Skeletal muscle satellite cell (primary cell): ENCODE measurements around the gene HOXC4. TPM values are rescaled to one million over a fixed set of nuclear protein-coding genes. Genes with fewer than 3 reads are reported as not detected.

Experiments
- H3K27me3 ChIP-seq: 2 replicates; pipeline ENCODE4 v1.7.0; 2013; ENCODE audit warnings: low read length; ENCODE audit not compliant: control insufficient read depth, insufficient read depth
- H3K36me3 ChIP-seq: 2 replicates; pipeline ENCODE4 v1.7.0; 2013; ENCODE audit warnings: mild to moderate bottlenecking, control low read depth, low read length; ENCODE audit not compliant: insufficient read depth
- H3K4me1 ChIP-seq: 2 replicates; pipeline ENCODE4 v1.7.0; 2013; ENCODE audit warnings: low read length; ENCODE audit not compliant: control insufficient read depth, insufficient read depth
- H3K4me2 ChIP-seq: 2 replicates; pipeline ENCODE4 v1.7.0; 2013; ENCODE audit warnings: mild to moderate bottlenecking, low read length
- H3K4me3 ChIP-seq: 2 replicates; pipeline ENCODE4 v1.7.0; 2013; ENCODE audit warnings: low read length
- H3K9ac ChIP-seq: 2 replicates; pipeline ENCODE4 v1.7.0; 2013; ENCODE audit warnings: mild to moderate bottlenecking, low read depth, low read length, moderate library complexity
- H3K9me3 ChIP-seq: replicated peaks from 2 replicates; pipeline ENCODE4 v1.7.0; 2013; ENCODE audit warnings: mild to moderate bottlenecking, control low read depth, low read length
- total RNA-seq: library from RNA; depleted of rRNA; stranded (reverse); fragments of >200 nt; gene quantifications from 2 replicates; pipeline ENCODE4 v1.2.3, GENCODE V29; 2012; rRNA removed

HOXC4 gene
- total RNA-seq, result 1.0 and 1.3 TPM in 2 replicates

DNA sequence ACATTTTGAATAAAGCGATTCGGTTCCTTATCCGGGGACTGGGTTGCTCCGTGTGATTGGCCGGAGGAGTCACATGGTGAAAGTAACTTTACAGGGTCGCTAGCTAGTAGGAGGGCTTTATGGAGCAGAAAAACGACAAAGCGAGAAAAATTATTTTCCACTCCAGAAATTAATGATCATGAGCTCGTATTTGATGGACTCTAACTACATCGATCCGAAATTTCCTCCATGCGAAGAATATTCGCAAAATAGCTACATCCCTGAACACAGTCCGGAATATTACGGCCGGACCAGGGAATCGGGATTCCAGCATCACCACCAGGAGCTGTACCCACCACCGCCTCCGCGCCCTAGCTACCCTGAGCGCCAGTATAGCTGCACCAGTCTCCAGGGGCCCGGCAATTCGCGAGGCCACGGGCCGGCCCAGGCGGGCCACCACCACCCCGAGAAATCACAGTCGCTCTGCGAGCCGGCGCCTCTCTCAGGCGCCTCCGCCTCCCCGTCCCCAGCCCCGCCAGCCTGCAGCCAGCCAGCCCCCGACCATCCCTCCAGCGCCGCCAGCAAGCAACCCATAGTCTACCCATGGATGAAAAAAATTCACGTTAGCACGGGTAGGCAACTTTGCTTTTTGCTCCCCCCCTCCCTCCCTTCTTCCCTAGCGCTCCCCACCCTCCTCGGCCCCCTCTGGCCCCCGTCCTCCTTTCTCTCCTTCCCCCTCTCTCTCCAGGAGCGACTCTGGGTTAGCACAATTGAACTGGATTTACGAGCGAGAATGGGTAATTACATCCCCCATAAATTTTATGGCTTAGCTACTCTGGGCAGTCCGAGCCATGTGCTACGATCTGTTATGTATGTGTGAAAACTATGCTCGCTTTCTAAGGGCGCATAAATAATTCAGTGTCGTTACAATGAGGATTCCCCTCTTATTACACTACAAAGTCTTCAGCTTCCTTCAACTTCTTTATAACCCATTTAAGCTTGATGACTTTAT, at the start of gene HOXC4:
TSS of gene HOXC4 (plus strand) at position 85 of the 991 bp plus-strand sequence. CDS start at position 173, 88 bp downstream.
- H3K9ac ChIP-seq, result peak within 1 kb of the TSS; percentile 82
- H3K4me3 ChIP-seq, result peak within 1 kb of the TSS; percentile 73
- H3K36me3 ChIP-seq, result peaks cover 9% of the 10 kb centered on the region
- no peaks in the 10 kb centered on the region for H3K27me3 ChIP-seq
- peaks cover 35% of the 10 kb centered on the region for H3K4me1 ChIP-seq
- peak within 1 kb of the TSS; percentile 87 for H3K4me2 ChIP-seq
- H3K9me3 ChIP-seq, result no peaks in the 10 kb centered on the region

DNA sequence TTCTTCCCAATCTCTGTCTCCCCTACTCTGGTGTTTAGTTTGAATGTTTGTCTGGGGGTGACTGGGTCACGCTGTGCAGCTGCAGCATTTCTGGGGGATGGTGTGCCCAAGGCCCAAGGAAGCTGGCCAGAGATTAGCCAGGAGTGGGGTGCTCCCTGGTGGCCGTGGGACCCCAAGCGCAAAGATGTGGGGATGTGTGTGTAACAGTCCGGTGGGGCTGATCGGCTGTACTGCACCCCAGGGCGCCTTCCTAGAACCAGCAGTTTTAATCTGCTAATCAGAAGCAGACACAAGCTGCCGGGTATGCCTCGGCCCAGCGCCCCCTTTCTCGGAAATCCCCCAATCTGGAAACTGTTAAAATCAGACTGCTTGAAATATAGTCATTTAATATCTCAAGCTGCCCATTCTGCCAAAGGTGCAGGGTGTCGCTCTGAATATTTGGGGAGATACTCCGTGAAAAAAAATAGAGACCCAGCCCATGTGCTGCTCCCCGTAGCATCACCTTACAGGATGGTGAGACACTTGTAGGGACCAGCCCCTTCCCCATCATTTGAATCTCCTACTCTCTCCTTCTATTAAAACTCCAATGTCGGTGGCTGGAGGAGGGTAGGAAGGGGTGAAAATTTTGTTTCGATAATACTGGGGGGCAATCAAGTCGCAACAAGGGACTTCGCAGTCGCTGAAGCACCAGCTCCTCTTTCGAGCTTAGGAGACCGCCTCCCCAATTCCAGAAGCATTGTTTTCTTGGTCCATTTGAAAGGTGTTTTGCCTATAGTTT, 49.4 kb upstream of the HOXC4 start:
- H3K4me2 ChIP-seq, result peak overlapping the region; percentile 95

DNA sequence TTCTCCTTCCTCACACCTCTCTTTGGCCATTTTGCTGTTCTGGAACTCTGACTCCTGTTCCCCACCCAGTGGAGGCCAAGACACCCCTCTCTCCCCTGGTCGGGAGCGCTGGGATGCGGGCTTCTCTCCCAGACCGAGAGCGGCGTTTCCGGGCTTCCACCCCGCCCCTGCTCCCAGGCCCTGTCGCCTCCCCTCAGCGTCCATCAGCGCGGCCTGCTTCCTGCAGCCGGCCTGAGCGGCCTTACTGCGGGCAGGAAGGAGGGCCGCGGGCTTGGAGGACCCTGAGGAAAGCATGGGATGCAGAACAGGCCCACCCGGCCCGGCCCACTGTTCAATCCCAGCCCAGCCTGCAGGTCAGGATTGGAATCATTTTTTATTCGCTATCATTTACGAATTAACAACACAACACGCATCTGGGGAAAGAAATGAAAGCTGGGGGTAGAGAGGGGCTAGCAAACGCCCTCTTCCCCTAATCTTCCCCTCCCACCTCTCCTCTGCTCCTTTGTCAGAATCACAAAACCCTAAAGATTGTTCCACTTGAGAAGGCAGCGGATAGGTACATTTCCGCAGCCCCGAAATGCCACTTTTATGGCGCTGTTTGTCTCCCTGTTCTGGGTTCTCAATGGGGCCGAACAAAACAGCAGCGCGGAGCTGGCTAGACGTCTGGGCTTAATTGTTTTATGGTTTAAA, 48.6 kb upstream of the HOXC4 start:
- Histone ChIP-seq H3K4me2 (peak overlapping the region; percentile 95), H3K36me3 (peaks cover 20% of the 10 kb centered on the region), H3K9me3 (no peaks in the 10 kb centered on the region), H3K4me3 (peak overlapping the region; percentile 67), H3K27me3 (no peaks in the 10 kb centered on the region), H3K4me1 (peaks cover 79% of the 10 kb centered on the region), H3K9ac (peak overlapping the region; percentile 89)

More for the DNA sequence above, 49.4 kb upstream of the HOXC4 start:
- peaks cover 20% of the 10 kb centered on the region for H3K36me3 ChIP-seq
- peaks cover 73% of the 10 kb centered on the region for H3K4me1 ChIP-seq
- no peaks in the 10 kb centered on the region for H3K27me3 ChIP-seq
- peak overlapping the region; percentile 89 for H3K9ac ChIP-seq
- peak overlapping the region; percentile 67 for H3K4me3 ChIP-seq
- no peaks in the 10 kb centered on the region for H3K9me3 ChIP-seq

DNA sequence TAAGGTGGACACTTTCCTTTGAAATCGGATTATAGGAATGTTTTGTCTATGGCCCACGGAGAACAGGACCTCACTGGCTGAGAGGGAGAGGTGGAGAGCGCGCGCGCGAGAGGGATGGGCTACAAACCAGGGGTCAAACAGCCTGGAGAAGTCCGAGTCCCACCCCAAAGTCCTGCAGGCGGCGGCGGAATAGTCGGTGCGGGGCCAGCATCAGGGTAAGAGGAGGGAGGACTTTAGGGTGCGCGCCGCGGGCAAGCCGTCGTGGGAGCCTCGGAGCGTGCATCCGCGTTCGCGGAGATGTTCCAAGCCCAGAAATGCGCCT, 48.1 kb upstream of the HOXC4 start:
- Histone ChIP-seq H3K4me3 (peak overlapping the region; percentile 67), H3K27me3 (no peaks in the 10 kb centered on the region), H3K4me1 (peaks cover 79% of the 10 kb centered on the region), H3K9ac (peak overlapping the region; percentile 89), H3K4me2 (peak overlapping the region; percentile 95), H3K9me3 (no peaks in the 10 kb centered on the region), H3K36me3 (peaks cover 20% of the 10 kb centered on the region)

DNA sequence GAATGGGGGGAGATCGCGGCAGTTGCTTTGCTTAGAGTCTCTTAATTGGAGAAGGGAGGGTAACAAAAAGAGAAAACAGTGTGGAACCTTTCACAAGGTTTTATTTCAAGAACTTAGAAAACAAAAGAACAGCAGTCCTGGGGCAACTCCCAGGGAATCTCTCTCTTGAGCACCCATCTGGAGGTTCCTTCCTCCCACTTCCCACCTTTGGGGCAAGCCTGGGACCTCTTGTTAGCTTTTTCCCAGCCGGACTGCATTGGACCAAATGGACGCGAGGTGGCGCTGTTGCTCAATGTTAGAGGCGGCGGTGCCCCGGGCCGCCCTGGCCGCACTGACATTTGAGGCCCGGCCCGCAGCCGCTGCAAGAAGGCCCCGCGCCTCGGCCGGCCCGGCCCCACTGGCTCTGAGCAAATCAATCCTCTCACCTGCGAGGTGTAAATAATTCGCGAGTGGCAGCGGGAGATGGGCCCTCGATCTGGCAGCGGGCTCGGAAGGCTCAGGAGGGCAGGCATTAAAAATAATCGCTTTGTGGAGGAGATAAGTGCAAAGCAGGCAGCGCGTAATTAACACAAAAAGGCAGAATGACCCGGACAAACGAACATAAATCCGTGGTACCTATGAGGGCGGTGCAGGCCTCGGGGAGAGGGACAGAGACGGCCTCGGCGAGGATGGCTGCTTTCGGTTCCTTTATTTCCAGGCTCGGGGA, 47.6 kb upstream of the HOXC4 start:
- H3K4me3 ChIP-seq, result peak overlapping the region; percentile 67
- no peaks in the 10 kb centered on the region for H3K9me3 ChIP-seq
- H3K36me3 ChIP-seq, result peaks cover 20% of the 10 kb centered on the region
- H3K9ac ChIP-seq, result peak overlapping the region; percentile 89
- no peaks in the 10 kb centered on the region for H3K27me3 ChIP-seq
- peaks cover 78% of the 10 kb centered on the region for H3K4me1 ChIP-seq
- H3K4me2 ChIP-seq, result peak overlapping the region; percentile 95

DNA sequence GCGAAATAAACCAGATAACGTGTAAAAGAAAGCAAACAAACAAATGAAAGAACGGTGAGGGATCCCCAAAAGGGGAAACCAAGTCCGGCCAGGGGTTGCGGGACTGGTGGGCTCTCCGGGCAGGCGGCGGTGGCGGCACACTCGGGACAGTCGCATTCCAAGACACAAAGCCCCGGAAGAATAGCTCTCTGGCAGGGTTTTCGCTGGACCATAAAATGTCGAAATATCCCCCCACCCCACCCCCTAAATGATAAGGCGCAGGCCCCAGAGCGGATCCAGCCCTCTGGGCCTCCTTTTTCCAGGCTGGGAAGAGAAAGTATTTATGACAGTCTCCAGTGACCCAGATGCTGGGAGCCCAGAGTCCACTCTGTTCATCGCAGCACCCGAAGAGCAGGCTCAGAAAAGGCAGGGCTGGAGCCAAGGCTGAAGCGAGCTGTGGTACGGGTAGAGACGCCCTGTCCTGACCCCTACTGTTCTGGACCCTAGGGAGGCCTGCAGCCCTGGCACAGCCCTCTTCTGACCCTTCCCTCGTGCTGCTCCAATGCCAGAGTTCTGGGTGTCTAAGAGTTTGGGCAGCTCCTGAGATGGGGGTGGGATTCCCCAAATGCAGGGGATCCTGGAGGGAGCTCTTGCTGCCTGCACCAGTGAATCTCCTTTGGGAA, 46.9 kb upstream of the HOXC4 start:
- peak overlapping the region; percentile 95 for H3K4me2 ChIP-seq
- peaks cover 22% of the 10 kb centered on the region for H3K36me3 ChIP-seq
- H3K27me3 ChIP-seq, result no peaks in the 10 kb centered on the region
- peak overlapping the region; percentile 89 for H3K9ac ChIP-seq
- H3K4me3 ChIP-seq, result peak overlapping the region; percentile 67
- peaks cover 76% of the 10 kb centered on the region for H3K4me1 ChIP-seq
- no peaks in the 10 kb centered on the region for H3K9me3 ChIP-seq

DNA sequence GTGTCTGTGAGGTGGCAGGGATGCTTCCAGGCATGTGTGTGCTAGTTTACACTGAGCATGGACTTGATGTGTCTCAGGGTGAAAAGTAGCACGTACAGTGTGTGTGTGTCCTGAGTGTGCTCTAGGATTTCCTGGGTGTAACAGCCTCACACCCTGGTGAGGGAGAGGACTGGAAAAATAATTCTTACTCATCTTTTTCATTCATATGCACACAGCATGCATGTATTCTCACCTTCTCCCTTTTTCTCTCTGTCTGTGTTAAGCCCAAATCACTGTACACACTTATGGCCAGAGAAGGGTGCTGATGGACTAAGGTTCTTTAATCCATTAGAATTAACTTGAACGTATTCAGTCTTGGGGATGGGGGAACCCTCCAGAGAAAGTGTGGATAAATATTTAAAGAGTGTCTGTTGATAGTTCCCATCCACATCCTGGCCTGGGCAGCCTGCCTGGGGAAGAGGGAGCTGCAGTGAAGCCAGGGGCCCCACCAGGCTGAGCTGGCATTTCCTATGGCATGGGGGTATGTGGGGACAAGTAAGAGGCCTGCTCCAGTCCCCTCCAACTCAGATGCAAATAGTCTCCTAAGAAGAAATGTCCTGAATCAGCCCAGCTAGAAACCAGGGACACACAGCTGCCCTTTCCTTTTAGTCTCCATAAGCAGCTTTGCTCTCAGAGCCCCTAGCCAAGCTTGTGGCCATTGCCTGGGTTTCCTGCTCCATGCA, 45.9 kb upstream of the HOXC4 start:
- peak overlapping the region; percentile 89 for H3K9ac ChIP-seq
- H3K4me3 ChIP-seq, result peak overlapping the region; percentile 67
- no peaks in the 10 kb centered on the region for H3K9me3 ChIP-seq
- peaks cover 18% of the 10 kb centered on the region for H3K36me3 ChIP-seq
- no peaks in the 10 kb centered on the region for H3K27me3 ChIP-seq
- peaks cover 75% of the 10 kb centered on the region for H3K4me1 ChIP-seq
- H3K4me2 ChIP-seq, result peak overlapping the region; percentile 95

DNA sequence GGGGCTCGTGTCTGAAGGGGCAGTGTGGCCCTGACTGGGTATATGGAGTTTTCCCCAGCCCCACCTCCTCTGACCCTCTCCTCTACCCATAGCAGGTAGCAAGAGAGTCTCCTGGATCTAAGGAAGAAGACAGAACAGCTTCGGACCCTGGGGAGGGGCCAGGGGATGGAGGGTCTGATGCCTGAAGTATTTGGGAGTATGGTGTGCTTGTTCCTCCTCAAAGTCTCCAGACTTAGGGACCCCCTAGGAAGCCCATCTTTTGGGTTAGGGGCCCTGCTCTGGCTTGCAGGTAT, 45.4 kb upstream of the HOXC4 start:
- H3K4me1 ChIP-seq, result peaks cover 76% of the 10 kb centered on the region

DNA sequence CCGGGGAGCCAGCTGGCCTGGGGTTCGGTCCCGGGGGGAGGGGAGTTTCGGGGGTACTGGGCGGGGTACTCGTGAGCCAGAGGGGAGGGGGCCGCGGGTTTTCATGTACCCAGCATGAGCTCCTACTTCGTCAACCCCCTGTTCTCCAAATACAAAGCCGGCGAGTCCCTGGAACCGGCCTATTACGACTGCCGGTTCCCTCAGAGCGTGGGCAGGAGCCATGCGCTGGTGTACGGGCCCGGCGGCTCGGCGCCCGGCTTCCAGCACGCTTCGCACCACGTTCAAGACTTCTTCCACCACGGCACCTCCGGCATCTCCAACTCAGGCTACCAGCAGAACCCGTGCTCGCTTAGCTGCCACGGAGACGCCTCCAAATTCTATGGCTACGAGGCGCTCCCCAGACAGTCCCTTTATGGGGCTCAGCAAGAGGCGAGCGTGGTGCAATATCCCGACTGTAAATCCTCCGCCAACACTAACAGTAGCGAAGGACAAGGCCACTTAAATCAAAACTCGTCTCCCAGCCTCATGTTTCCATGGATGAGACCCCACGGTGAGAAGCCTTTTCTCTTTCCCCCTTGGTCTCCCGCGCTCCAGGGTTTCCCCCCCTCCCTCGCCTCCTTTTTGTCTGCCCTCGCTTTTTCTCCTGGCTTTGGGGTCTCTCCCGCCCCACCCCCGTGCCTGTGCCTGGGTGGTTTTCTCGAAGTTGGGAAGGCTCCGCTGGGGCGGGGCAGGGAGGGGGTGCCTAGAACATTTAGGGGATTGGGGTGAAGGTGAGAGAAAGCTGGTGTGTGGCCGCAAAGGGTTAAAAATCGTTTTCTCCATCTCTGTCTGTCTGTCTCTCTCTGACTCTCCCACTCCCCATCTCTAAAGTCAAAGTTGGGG, 44.2 kb upstream of the HOXC4 start:
- H3K27me3 ChIP-seq, result no peaks in the 10 kb centered on the region
- peak overlapping the region; percentile 96 for H3K4me2 ChIP-seq
- H3K36me3 ChIP-seq, result peaks cover 12% of the 10 kb centered on the region
- H3K9ac ChIP-seq, result peak overlapping the region; percentile 91
- peak overlapping the region; percentile 87 for H3K4me3 ChIP-seq
- no peaks in the 10 kb centered on the region for H3K9me3 ChIP-seq
- peaks cover 76% of the 10 kb centered on the region for H3K4me1 ChIP-seq

More for the DNA sequence above, 45.4 kb upstream of the HOXC4 start:
- peak overlapping the region; percentile 89 for H3K9ac ChIP-seq
- no peaks in the 10 kb centered on the region for H3K27me3 ChIP-seq
- H3K4me2 ChIP-seq, result peak overlapping the region; percentile 95
- H3K36me3 ChIP-seq, result peaks cover 15% of the 10 kb centered on the region
- H3K9me3 ChIP-seq, result no peaks in the 10 kb centered on the region
- peak overlapping the region; percentile 67 for H3K4me3 ChIP-seq
